Fibroblast of lung (primary cell): ENCODE data around the gene IGFBP5.

Source experiments
- CTCF ChIP-seq, 2 donors: IDR thresholded peaks in 1 of 2; conservative IDR thresholded peaks in 1 of 2; 1 replicate in 1 of 2; 2 replicates in 1 of 2; pipeline ENCODE4 v1.5.1; 2011 to 2012; ENCODE audit warnings: low read length in 2 of 2, control low read depth in 1 of 2, inconsistent platforms in 1 of 2, low read depth in 1 of 2, mild to moderate bottlenecking in 1 of 2
- EZH2 ChIP-seq: IDR thresholded peaks from 2 replicates; pipeline ENCODE4 v1.5.1; 2012; ENCODE audit warnings: low read length, control low read depth, mild to moderate bottlenecking; ENCODE audit errors: missing control alignments

GRCh38 chr2:216636551-216637450 is 58.5 kb downstream of the IGFBP5 start:
- TF ChIP-seq CTCF (conservative IDR thresholded peaks at IDR 0.05 in 1 of 2, IDR thresholded peaks at IDR 0.05 in 1 of 2; ENCODE audit: low read depth in 1 of 2, low read length in 2 of 2) (no peak), EZH2 (no peak)
